GM19372 (cell line): ENCODE data around the gene SAMD11.

ENCODE experiments used
- ATAC-seq: cut with Tn5 transposase; IDR thresholded peaks from one replicate; pipeline ENCODE4 v1.9.1; 2021; ENCODE audit warnings: mild to moderate bottlenecking, low read depth, moderate library complexity; ENCODE audit not compliant: unreplicated experiment

SAMD11 gene

DNA sequence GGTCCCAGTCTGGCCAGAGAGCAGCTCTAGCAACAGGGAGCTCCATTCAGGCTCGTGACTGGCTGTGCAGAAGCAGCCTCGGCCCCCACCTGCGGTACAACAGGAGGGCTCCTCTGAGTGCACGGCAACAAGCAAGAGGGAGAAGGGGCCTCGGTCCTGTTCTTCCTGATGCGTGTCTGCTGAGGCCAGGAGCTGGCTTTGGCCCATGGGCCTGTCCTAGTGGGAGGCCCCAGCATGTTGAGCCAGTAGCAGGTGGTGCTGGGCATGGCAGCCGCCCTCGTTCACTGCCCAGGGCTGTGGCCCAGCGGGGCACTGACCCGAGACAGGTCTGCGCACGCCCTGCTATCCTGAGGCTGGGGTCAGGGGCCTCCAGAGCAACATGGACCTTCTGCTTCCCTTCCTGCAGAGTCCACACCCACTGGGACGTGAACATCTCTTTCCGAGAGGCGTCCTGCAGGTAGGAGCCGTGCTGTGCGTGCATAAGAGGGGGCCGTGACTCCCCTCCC, 7.0 kb downstream of the SAMD11 start:
- ATAC-seq = no peak

DNA sequence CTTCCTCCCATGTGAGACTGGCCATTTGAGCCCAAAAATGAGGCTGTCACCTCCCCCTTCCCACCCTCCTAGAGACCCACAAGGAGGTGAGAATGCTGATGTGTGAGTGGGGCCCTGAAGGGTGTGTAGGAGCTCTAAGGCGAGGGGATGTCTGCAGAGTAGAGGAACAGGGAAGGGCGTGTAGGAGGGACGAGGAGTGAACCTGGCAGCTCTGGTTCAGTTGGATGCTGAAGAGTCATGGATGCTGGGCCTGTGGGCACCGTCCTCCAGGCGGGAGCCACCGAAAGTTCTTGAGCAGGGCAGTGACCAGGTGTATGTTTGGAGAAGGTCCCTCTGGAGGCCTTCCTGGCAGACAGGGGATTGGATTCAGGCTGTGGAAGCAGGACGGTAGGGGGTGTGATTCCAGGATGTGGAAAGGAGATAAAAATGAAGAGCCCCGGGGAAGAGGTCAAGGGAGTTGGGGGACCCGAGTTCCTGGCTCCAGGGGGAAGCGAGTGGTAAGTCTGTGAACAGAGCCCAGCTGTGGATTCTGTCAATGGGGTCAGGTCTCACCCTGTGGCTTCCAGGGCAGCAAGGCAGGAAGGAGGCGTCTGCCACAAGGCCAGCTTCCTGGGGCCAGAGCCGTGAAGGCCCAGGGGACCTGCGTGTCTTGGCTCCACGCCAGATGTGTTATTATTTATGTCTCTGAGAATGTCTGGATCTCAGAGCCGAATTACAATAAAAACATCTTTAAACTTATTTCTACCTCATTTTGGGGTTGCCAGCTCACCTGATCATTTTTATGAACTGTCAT, 7.9 kb downstream of the SAMD11 start:
- ATAC-seq = no peak

DNA sequence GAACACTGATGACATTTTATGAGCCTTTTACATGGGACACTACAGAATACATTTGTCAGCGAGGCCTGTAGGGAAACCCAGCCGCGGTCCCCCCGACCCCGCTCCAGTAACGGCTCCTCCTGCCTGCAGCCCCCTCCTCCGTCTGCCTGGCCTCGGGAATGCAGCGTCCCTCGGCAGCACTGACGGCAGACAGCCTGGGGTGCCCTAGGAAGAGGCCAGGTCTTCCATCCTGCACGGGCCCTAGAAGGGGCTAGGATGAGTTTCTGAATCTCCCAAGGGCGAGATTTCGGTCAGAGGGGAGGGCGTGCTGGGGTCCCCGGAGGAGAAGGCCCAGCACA, 8.4 kb downstream of the SAMD11 start:
- no peak for ATAC-seq

DNA sequence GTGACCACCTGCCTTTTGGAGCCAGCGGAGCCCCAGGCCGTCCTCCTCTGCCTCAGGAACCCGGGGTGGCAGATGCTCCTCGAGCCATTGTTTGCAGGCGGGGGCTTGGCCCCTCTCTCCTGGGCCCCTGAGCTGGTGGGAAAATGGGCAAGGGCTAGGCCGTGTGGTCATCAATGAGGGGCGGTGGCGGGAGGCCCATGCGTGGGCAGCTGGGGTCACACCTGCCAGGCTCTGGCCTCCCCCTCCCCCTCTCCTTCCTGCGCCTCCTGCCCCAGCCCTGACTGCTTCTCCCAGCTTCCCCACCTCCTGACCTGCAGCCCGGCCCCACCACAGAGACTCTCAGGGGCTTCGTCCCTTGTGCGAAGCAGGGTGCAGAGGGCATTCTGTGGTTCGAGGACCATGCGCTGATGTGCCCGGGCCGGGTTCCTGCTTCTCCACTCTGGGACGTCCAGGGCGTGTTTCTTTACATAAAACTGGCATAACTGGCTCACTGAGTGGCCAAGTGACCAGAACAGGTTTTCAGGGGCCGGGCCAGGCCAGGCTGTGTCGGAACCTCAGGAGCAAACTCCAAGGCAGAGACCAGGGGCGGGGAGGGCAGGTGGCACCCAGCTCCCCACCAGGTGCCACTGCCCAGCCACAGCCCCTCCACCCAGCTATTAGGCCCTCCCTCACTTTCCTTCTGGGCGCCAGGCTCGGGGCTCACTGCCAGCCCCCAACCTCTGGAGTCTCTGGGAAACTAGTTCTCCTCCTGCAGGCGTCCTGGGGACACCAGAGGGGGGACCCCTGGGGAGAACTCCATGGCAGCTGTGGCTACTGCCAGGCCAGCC, 9.3 kb downstream of the SAMD11 start:
- no peak for ATAC-seq

DNA sequence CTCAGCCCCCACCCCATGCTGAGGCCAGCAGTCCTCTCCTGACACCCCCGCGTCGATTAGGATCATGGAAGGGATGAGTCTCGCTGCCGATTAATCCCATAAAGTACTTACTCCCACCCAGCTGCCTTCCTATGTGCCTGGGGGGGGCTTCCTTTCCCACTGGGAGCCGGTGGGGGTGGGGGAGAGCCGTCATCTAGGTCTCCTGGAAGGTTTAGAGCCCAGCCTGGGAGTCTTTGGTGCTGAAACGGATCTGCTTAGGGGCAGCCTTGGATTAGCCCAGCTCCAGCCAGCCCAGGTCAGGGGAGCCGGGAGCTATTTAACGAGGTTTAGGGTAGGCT, 9.8 kb downstream of the SAMD11 start:
- ATAC-seq = no peak

DNA sequence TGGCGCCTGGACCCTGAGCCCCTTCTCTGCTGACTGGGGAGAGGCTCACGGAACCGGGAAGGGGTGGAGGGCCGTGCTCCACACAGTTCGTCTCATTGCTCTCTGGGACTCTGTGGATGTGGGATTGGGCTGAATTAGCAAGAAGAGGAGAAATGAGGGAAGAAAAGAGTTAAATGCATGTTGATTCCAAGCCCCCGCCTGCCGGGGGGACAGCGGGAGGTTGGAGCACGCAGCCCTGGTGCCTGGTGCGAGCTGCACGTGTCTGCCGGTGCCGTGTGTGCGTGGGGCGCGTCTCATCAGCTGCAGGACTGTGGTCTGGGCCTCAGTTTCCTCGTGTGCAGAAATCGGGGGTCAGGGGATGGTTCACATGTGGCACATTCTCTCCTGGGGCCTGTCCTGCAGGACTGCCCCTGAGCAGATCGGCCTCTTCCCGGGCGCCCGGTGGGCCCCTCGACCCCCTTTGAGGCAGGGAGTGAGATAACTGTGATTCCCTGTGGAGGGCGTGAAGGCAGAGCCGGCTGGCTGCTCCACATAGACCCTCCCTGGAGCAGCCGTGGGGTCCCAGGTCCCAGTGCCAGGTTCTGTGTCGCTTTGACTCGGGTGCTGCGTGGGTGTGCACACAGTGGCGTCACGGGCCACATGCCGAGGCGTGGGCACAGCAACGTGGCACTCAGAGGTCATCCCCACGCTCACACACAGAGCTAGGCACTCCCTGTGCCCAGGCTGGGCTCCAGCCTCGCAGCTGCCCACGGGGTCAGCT, 11.4 kb downstream of the SAMD11 start:
- ATAC-seq = no peak

DNA sequence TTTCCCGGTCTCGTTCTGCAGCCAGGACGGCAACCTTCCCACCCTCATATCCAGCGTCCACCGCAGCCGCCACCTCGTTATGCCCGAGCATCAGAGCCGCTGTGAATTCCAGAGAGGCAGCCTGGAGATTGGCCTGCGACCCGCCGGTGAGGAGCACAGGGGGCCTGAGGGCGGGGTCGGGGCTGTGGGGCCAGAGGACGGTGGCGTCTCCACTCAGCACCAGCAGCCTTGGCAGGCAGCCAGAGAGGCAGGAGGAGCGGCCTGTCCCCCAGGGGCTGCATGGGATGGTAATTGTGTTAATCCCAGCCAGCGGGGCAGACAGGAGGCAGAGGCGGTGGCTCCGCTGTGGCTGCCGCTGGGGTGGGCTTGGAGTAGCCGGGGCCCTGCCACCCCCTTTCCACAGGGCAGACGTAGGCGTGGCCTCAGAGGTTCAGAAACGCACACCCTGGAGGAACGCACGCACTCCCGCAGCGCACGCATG, 12.1 kb downstream of the SAMD11 start:
- ATAC-seq = no peak

DNA sequence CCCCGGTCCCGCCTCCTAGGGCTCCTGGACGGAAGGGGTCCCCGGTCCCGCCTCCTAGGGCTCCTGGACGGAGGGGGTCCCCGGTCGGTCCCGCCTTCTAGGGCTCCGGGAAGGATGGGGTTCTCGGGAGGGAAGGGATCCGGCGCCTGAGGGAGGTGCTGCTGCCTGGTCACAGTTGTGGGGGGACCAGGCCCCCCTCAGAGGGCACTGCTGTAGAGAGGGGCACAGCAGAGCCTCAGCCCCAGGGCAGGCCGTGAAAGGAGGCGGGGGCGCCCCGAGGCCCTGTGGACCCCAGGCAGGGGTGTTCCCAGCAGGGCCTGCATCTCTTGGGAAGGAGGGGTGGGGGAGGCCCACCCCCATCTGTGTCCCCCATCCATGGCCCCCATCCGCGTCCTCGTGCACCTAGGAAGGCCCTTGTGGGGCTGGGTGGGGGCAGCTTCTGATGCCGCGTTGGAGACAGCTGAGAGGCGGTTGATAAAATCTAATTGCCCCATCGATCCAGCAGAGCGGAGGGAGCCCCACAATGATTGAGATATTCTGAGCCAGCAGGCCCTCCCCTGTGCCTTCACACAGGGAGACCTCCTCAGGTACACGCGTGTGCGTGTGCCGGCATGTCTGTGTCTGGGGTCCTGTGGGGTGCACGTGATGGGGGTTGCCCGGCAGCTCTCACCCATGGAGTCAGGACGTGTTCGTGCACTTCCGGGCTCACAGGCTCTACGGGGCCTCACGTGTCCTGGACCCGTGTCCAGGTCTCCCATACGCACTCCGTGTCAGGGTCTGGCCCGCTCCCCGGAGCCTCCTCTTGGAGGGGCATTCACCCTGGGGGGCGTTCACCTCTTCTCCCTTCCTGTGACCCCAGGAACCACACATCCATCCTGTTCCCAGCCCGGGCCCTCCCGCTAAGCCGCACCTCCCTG, 12.9 kb downstream of the SAMD11 start:
- no peak for ATAC-seq

DNA sequence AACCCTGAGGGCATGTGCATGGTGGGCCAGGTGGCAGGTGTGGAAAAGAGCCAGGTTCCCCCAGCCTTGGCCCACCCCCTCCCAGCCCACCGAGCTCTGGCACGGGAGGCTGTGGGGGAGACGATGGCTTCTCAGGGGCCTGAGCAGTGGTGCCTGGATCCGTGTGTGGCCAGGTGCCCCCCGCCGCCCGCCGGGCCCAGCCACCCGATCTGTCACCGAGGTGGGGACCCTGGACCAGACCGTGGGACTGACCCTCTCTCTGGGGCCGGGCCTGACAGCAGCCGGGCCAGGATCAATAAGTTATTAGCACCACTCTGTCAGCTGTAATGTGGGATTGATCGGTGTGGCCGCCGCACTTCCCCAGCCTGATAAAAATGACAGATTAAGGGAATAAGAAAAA, 13.8 kb downstream of the SAMD11 start:
- ATAC-seq = no peak

DNA sequence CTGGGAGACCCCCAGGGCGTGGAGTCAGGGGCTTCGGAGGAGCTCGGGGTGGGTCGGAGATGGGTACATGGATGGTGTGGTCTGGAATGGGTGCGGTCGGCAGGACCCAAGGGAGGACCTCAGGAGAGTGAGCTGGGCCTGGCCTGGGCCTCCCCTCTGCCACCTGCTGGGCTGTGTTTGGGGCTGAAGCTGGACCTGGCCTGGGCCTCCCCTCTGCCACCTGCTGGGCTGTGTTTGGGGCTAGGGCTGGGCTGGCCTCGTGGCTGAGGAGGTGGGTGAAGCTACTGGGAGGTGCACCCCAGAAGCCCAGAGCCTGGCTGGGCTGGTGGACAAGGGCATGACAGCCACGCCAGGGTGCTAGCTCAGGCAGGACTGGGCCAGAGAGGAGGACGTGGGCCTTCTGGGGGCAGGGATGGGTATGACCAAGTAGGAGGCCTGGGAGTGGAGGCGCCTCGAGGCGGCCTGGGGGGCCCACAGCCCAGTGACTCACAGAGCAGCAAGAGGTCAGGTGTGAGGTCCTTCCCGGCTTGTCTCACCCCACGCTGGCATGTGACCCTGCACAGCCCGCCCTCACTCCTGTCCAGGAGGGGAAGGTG, 14.5 kb downstream of the SAMD11 start:
- no peak for ATAC-seq

DNA sequence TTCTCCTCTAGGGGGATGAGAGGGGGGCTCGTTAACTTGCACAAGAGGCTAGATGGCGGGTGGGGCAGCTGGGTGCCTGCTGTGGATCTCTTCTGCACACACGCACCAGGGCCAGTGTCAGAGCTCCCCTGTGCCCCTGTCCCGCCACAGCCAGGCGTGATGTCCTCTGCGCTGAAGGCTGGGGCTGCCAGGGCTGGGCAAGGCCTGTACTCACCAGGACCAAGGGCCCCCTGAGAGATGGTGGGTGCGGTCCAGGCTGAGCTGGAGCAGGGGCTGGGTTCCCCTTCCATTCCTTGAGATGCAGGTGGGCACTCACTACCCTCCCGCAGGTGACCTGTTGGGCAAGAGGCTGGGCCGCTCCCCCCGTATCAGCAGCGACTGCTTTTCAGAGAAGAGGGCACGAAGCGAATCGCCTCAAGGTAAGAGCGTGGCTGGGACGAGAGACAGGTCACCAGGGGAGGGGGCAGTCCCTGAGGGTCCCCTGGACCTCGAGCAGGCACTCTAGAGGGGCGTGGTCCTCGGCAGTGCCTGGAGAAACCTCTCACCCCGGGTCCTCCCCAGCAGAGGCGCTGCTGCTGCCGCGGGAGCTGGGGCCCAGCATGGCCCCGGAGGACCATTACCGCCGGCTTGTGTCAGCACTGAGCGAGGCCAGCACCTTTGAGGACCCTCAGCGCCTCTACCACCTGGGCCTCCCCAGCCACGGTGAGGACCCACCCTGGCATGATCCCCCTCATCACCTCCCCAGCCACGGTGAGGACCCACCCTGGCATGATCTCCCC, 15.2 kb downstream of the SAMD11 start:
- no peak for ATAC-seq

DNA sequence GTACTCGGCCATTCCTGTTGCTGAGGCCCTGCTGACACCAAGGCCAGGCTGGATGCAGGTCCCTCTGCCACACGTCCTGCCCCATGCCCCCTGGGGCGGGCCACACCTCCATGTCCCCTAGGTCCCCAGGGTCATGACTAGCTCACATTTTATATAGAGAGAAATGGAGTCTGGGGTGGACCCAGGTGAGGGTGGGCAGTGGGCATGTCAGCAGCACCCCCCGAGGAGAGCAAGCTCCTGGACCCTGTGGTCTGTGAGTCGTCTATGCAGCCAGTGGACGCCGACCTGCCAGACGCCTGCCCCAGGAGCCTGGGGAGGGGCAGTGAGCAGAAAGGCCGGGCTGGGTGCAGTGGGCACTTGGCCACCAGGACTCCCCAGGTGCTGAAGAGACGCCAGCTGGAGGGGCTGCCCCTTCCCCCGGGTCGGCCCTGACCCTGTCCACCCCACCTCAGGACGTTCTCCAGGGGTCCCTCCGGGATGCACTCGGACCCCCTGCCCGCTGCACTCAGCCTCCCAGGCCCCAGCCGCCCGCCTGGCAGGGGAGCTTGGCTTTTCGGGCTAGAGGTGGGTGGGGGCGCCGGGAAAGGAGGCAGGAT, 15.9 kb downstream of the SAMD11 start:
- ATAC-seq = no peak

DNA sequence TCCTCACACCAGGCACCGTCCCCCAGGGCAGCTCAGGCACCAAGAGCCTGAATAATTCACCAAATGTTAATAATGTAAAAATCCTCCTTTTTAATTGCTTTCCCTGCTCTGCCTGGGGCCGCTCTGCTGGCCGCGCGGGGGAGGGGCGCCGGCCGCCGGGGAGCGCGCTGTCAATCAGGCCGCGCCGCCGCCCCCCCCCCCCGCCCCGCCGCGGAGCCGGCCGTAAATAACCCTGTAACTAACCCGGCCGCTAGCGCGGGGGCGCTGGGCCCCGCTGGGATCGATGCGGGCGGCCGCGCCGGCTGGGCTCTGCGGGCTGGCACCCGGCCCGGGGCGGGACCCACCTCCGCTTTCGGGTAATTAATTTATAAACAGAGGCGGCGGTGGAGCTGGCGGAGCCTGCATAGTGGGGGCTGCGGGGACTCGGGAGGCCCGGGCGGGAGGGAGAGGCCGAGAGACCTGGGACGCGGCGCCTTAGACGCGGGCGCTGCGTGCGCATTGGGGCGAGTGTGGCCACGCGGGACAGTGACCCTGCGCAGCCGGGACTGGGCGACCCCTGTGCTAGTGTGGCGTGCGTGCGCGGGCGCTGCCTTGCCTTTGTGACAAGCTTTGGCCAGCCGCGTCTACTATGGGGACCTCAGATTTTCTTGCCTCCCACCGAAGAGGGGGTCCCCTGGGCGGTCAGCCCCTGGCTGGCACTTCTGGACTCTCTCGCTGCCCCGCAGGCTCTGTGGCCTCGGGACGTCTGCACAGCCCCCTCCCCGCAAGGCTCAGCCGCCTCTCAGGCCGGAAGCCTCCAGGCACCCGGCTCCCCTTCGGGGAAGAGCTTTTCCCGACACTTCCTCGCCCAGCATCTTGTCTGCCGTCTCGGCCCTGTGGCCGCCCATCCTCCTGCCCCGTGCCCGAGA, 16.6 kb downstream of the SAMD11 start:
- ATAC-seq = no peak

DNA sequence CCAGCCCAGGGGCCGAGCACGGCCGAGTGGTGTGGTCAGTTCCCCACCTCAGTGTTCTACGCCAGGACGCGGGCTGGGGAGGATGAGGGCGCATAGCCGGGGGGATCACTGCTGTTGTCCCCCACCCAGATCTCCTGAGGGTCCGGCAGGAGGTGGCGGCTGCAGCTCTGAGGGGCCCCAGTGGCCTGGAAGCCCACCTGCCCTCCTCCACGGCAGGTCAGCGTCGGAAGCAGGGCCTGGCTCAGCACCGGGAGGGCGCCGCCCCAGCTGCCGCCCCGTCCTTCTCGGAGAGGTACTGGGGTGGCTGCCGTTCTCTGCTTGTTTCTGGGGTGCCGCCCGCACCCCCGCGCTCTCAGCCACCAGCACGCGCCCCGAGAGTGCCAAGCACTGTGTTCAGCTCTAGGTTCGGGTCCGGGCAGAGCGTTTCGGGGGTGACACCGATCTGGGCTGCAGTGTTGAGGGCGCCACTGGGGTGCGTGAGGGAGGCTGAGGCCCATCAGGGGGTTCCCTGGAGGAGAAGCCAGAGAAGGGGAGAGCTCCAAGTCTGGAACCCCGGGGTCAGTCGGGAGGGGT, 17.4 kb downstream of the SAMD11 start:
- no peak for ATAC-seq

DNA sequence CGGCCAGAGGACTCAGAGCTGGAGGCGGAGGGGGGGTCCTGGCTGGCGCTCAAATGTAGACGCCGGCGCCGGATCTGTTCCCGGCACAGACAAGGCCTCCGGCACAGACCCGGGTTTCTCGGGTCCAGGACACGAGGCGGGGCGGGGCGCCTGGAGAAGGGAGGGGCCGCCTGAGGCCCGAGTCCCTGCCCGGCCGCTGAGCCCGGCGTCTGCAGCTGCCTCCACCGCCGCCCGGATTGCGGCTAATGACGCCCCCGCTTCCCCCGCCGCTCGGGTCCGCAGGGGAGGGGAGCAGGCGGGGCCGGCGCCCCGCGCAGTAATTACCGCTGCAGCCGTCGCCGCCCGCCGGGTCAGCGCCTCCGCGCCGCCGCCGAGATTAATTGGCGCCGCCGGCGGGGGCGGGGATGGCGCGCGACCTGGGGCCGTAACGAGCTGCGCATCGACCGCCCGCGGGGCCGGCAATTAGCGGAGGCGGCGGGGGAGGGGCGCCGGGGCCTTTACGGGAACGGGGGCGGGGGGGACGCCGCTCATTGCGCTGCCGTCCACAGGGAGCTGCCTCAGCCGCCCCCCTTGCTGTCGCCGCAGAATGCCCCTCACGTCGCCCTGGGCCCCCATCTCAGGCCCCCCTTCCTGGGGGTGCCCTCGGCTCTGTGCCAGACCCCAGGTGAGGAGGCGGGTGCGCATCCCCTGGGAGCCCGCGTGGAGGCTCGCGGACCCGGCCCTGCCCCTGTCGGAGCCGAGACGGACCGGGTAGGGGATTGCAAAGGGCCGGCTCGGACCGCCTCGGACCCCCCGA, 18.1 kb downstream of the SAMD11 start:
- ATAC-seq = no peak

DNA sequence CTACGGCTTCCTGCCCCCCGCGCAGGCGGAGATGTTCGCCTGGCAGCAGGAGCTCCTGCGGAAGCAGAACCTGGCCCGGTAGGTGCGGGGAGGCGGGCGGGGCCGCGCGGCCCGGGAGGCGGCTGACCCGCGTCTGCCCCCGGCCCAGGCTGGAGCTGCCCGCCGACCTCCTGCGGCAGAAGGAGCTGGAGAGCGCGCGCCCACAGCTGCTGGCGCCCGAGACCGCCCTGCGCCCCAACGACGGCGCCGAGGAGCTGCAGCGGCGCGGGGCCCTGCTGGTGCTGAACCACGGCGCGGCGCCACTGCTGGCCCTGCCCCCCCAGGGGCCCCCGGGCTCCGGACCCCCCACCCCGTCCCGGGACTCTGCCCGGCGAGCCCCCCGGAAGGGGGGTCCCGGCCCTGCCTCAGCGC, 18.7 kb downstream of the SAMD11 start:
- ATAC-seq = no peak
